Peyer's patch (tissue), 4 donors: ENCODE measurements around the gene HDAC1.

Experiments used
- POLR2A ChIP-seq, 2 donors: fragments of 450-650 bp; IDR thresholded peaks; one replicate each; pipeline ENCODE4 v1.5.1; 2017; ENCODE audit warnings: antibody characterized with exemption in 2 of 2, mild to moderate bottlenecking in 2 of 2, moderate library complexity in 2 of 2
- TF ChIP-seq, protein P1 (sequence below), 6 experiments: fragments of 450-650 bp in 4 of 6; fragments of 200-600 bp in 2 of 6; sonication (generic) in 1 of 6; IDR thresholded peaks; one replicate each; pipeline ENCODE4 v1.5.1; 2017 to 2019; ENCODE audit warnings: antibody characterized with exemption in 6 of 6, mild to moderate bottlenecking in 3 of 6, moderate library complexity in 1 of 6

DNA sequence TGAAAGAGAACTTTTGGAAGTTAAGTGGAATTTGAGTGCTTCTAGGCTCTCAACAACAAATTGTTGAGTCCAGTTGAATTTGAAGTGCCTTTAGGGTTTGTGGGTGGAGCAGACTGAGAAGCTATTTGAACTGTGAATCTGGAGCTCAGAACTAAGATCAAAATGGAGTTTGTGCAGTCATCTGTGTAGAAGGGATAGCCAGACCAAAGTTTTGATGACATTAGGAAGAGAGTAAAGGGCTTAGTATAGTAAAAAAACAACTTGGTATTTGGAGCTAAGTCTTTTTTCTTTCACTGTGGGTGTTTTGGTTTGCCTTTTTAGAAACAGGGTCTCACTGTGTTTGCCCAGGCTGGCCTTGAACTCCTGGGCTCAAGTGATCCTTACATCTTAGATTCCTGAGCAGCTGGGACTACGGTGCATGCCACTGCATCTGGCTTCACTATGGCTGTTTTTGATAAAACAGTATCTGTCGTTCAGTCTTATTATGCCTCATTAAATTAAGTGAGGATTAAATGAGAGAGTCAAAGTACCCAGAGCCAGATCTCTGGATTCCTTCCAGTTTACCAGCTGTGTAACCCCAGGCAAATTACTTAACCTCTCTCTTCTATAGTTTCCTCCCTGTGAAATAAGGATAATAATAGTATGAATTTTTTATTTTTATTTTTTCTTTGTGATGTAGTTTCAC lies 20.0 kb downstream of the HDAC1 start:
- no peak for TF ChIP-seq POLR2A (IDR thresholded peaks at IDR 0.05)
- TF ChIP-seq, protein P1, sequence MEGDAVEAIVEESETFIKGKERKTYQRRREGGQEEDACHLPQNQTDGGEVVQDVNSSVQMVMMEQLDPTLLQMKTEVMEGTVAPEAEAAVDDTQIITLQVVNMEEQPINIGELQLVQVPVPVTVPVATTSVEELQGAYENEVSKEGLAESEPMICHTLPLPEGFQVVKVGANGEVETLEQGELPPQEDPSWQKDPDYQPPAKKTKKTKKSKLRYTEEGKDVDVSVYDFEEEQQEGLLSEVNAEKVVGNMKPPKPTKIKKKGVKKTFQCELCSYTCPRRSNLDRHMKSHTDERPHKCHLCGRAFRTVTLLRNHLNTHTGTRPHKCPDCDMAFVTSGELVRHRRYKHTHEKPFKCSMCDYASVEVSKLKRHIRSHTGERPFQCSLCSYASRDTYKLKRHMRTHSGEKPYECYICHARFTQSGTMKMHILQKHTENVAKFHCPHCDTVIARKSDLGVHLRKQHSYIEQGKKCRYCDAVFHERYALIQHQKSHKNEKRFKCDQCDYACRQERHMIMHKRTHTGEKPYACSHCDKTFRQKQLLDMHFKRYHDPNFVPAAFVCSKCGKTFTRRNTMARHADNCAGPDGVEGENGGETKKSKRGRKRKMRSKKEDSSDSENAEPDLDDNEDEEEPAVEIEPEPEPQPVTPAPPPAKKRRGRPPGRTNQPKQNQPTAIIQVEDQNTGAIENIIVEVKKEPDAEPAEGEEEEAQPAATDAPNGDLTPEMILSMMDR (IDR thresholded peaks at IDR 0.05): no peak
